Cerebellar nuclear complex (tissue), 1 donor: ENCODE data around the gene FOXJ1.

ENCODE experiments used
- DNase-seq, 2 experiments: peaks; one replicate each; lab custom pipeline; 2025; lab: John Stamatoyannopoulos, UW

FOXJ1 gene

GRCh38 chr17:76160896-76161528 lies 20.0 kb upstream of the FOXJ1 start:
- DNase-seq: no peak

GRCh38 chr17:76159157-76159556 lies 18.1 kb upstream of the FOXJ1 start:
- DNase-seq: no peak

- no peak for DNase-seq
Measured at GRCh38 chr17:76157759-76158158, 16.7 kb upstream of the FOXJ1 start.

- DNase-seq: no peak
Measured at GRCh38 chr17:76156662-76156991, 15.6 kb upstream of the FOXJ1 start.

GRCh38 chr17:76155988-76156661 lies 15.1 kb upstream of the FOXJ1 start:
- DNase-seq: no peak

- no peak for DNase-seq
Measured at GRCh38 chr17:76154936-76155845, 14.1 kb upstream of the FOXJ1 start.

- DNase-seq: no peak
Measured at GRCh38 chr17:76154292-76154691, 13.2 kb upstream of the FOXJ1 start.

GRCh38 chr17:76153640-76154039 lies 12.6 kb upstream of the FOXJ1 start:
- no peak for DNase-seq

- DNase-seq: no peak
Measured at GRCh38 chr17:76153202-76153601, 12.2 kb upstream of the FOXJ1 start.

- no peak for DNase-seq
Measured at GRCh38 chr17:76152591-76152990, 11.5 kb upstream of the FOXJ1 start.

- DNase-seq: no peak
Measured at GRCh38 chr17:76151896-76152454, 10.9 kb upstream of the FOXJ1 start.

GRCh38 chr17:76150712-76151622 lies 9.9 kb upstream of the FOXJ1 start:
- DNase-seq: no peak

- no peak for DNase-seq
Measured at GRCh38 chr17:76149214-76149613, 8.2 kb upstream of the FOXJ1 start.

GRCh38 chr17:76148015-76148326 lies 6.9 kb upstream of the FOXJ1 start:
- no peak for DNase-seq

GRCh38 chr17:76147211-76148014 lies 6.4 kb upstream of the FOXJ1 start:
- no peak for DNase-seq

GRCh38 chr17:76146053-76146851 lies 5.2 kb upstream of the FOXJ1 start:
- DNase-seq: no peak

GRCh38 chr17:76145231-76146052 lies 4.4 kb upstream of the FOXJ1 start:
- no peak for DNase-seq

GRCh38 chr17:76142585-76143041 lies 1.6 kb upstream of the FOXJ1 start:
- no peak for DNase-seq

GRCh38 chr17:76142039-76142584 lies 1.1 kb upstream of the FOXJ1 start:
- DNase-seq: no peak
